Measurements from ENCODE around the gene PDCD11.

The PDCD11 gene

GRCh38 chr10:103449208-103450144 is 53.0 kb downstream of the PDCD11 start:
- no peak for DNase-seq (ENCODE audit: low spot score)

GRCh38 chr10:103450201-103450695 is 53.8 kb downstream of the PDCD11 start:
- no peak for DNase-seq (ENCODE audit: low spot score)

GRCh38 chr10:103451091-103451813 is 54.8 kb downstream of the PDCD11 start:
- DNase-seq (ENCODE audit: low spot score) = peak; percentile 81

- no peak for DNase-seq (ENCODE audit: low spot score)
Observed at GRCh38 chr10:103451831-103452505, 55.5 kb downstream of the PDCD11 start, which contains the start of gene CALHM2. Gene CALHM2 (minus strand): TSS chr10:103452370. CDS start chr10:103449941, 2,429 bp downstream.

- DNase-seq (ENCODE audit: low spot score) = no peak
Observed at GRCh38 chr10:103452506-103453230, 56.2 kb downstream of the PDCD11 start.

GRCh38 chr10:103454026-103454425 is 57.6 kb downstream of the PDCD11 start:
- no peak for DNase-seq (ENCODE audit: low spot score)

GRCh38 chr10:103455235-103455634 is 58.8 kb downstream of the PDCD11 start:
- DNase-seq (ENCODE audit: low spot score) = no peak

- no peak for DNase-seq (ENCODE audit: low spot score)
Observed at GRCh38 chr10:103456074-103456660, 59.7 kb downstream of the PDCD11 start.

GRCh38 chr10:103457176-103457712 is 60.8 kb downstream of the PDCD11 start:
- DNase-seq (ENCODE audit: low spot score) = no peak

GRCh38 chr10:103457896-103458583 is 61.6 kb downstream of the PDCD11 start:
- DNase-seq (ENCODE audit: low spot score) = no peak

GRCh38 chr10:103458720-103459119 is 62.3 kb downstream of the PDCD11 start, which contains the start of gene CALHM1:
Gene CALHM1 (minus strand): TSS chr10:103458900. CDS start chr10:103458751, 149 bp downstream.
- DNase-seq (ENCODE audit: low spot score) = no peak

- no peak for DNase-seq (ENCODE audit: low spot score)
Observed at GRCh38 chr10:103459615-103460014, 63.2 kb downstream of the PDCD11 start.

- no peak for DNase-seq (ENCODE audit: low spot score)
Observed at GRCh38 chr10:103463499-103463898, 67.1 kb downstream of the PDCD11 start.

- no peak for DNase-seq (ENCODE audit: low spot score)
Observed at GRCh38 chr10:103465411-103466179, 69.2 kb downstream of the PDCD11 start.

- DNase-seq (ENCODE audit: low spot score) = no peak
Observed at GRCh38 chr10:103466734-103467133, 70.3 kb downstream of the PDCD11 start.

GRCh38 chr10:103467406-103467805 is 71.0 kb downstream of the PDCD11 start:
- no peak for DNase-seq (ENCODE audit: low spot score)

- DNase-seq (ENCODE audit: low spot score) = no peak
Observed at GRCh38 chr10:103469201-103469600, 72.8 kb downstream of the PDCD11 start.

GRCh38 chr10:103470761-103471653 is 74.6 kb downstream of the PDCD11 start:
- no peak for DNase-seq (ENCODE audit: low spot score)

Measured in kidney capillary endothelial cell (primary cell).